ENCODE measurements around the gene SAMD4B.
"Not testable (repeated sequence)": the region's sequence is repeated elsewhere in the genome, so short reads cannot be mapped to it uniquely, and the experiment has no call there.

The SAMD4B gene

GRCh38 chr19:39328046-39328705 lies 14.0 kb upstream of the SAMD4B start:
- H3K4me3 ChIP-seq (ENCODE audit: low read length): no peak overlapping the region
- no peak for DNase-seq (ENCODE audit: low read depth, low spot score)

GRCh38 chr19:39329948-39330347 lies 12.3 kb upstream of the SAMD4B start:
- no peak overlapping the region for H3K4me3 ChIP-seq (ENCODE audit: low read length)
- DNase-seq (ENCODE audit: low read depth, low spot score): no peak

GRCh38 chr19:39332293-39332692 lies 9.9 kb upstream of the SAMD4B start:
- no peak for DNase-seq (ENCODE audit: low read depth, low spot score)
- no peak overlapping the region for H3K4me3 ChIP-seq (ENCODE audit: low read length)

- H3K4me3 ChIP-seq (ENCODE audit: low read length): not testable (repeated sequence)
These were observed 9.5 kb upstream of the SAMD4B start for GRCh38 chr19:39332738-39333137.

GRCh38 chr19:39333507-39333906 lies 8.7 kb upstream of the SAMD4B start:
- H3K4me3 ChIP-seq (ENCODE audit: low read length): no peak overlapping the region
- no peak for DNase-seq (ENCODE audit: low read depth, low spot score)

More at GRCh38 chr19:39332738-39333137, 9.5 kb upstream of the SAMD4B start:
- not testable (repeated sequence) for DNase-seq (ENCODE audit: low read depth, low spot score)

GRCh38 chr19:39334444-39334976 lies 7.7 kb upstream of the SAMD4B start:
- peak overlapping the region; percentile 94 for H3K4me3 ChIP-seq (ENCODE audit: low read length)
- no peak for DNase-seq (ENCODE audit: low read depth, low spot score)

GRCh38 chr19:39335168-39335548 lies 7.1 kb upstream of the SAMD4B start:
- no peak for DNase-seq (ENCODE audit: low read depth, low spot score)
- H3K4me3 ChIP-seq (ENCODE audit: low read length): peak overlapping the region; percentile 94

- H3K4me3 ChIP-seq (ENCODE audit: low read length): no peak overlapping the region
- DNase-seq (ENCODE audit: low read depth, low spot score): no peak
These were observed 5.7 kb upstream of the SAMD4B start for GRCh38 chr19:39336483-39336882.

GRCh38 chr19:39339674-39340073 lies 2.5 kb upstream of the SAMD4B start:
- DNase-seq (ENCODE audit: low read depth, low spot score): no peak
- no peak overlapping the region for H3K4me3 ChIP-seq (ENCODE audit: low read length)

- DNase-seq (ENCODE audit: low read depth, low spot score): not testable (repeated sequence)
These were observed 2.1 kb upstream of the SAMD4B start for GRCh38 chr19:39340156-39340555.

GRCh38 chr19:39341129-39341718 lies 997 bp upstream of the SAMD4B start:
- DNase-seq (ENCODE audit: low read depth, low spot score): no peak
- peak overlapping the region; percentile 96 for H3K4me3 ChIP-seq (ENCODE audit: low read length)

More at GRCh38 chr19:39340156-39340555, 2.1 kb upstream of the SAMD4B start:
- not testable (repeated sequence) for H3K4me3 ChIP-seq (ENCODE audit: low read length)

GRCh38 chr19:39342647-39343305 lies 555 bp downstream of the SAMD4B start:
- H3K4me3 ChIP-seq (ENCODE audit: low read length): peak overlapping the region; percentile 73
- no peak for DNase-seq (ENCODE audit: low read depth, low spot score)

GRCh38 chr19:39345956-39346355 lies 3.7 kb downstream of the SAMD4B start:
- no peak overlapping the region for H3K4me3 ChIP-seq (ENCODE audit: low read length)
- DNase-seq (ENCODE audit: low read depth, low spot score): no peak

- no peak for DNase-seq (ENCODE audit: low read depth, low spot score)
- H3K4me3 ChIP-seq (ENCODE audit: low read length): no peak overlapping the region
These were observed 5.3 kb downstream of the SAMD4B start for GRCh38 chr19:39347332-39348164.

GRCh38 chr19:39349326-39349725 lies 7.1 kb downstream of the SAMD4B start:
- H3K4me3 ChIP-seq (ENCODE audit: low read length): no peak overlapping the region

GRCh38 chr19:39350156-39350555 lies 7.9 kb downstream of the SAMD4B start:
- H3K4me3 ChIP-seq (ENCODE audit: low read length): no peak overlapping the region
- no peak for DNase-seq (ENCODE audit: low read depth, low spot score)

More at GRCh38 chr19:39349326-39349725, 7.1 kb downstream of the SAMD4B start:
- no peak for DNase-seq (ENCODE audit: low read depth, low spot score)

GRCh38 chr19:39351537-39352064 lies 9.4 kb downstream of the SAMD4B start:
- no peak overlapping the region for H3K4me3 ChIP-seq (ENCODE audit: low read length)
- peak; percentile 60 for DNase-seq (ENCODE audit: low read depth, low spot score)

- DNase-seq (ENCODE audit: low read depth, low spot score): no peak
- H3K4me3 ChIP-seq (ENCODE audit: low read length): no peak overlapping the region
These were observed 10.4 kb downstream of the SAMD4B start for GRCh38 chr19:39352381-39353255.
